Glutamatergic neuron (in vitro differentiated cells): Measurements from ENCODE around the gene HSPA12A. TPM values are rescaled to one million over a fixed set of nuclear protein-coding genes. Genes with fewer than 3 reads are reported as not detected.

Experiments used
- DNase-seq: peaks from one replicate; pipeline ENCODE4 v3.0.0; 2022
- H3K27ac Mint-ChIP-seq: one replicate; pipeline ENCODE4 v1.8.0; 2020; ENCODE audit warnings: mild to moderate bottlenecking, mixed read lengths, inconsistent platforms; ENCODE audit not compliant: unreplicated experiment
- H3K27me3 Mint-ChIP-seq: one replicate; pipeline ENCODE4 v1.8.0; 2020; ENCODE audit warnings: mild to moderate bottlenecking, moderate library complexity, mixed read lengths, inconsistent platforms; ENCODE audit not compliant: unreplicated experiment
- H3K36me3 Mint-ChIP-seq: one replicate; pipeline ENCODE4 v1.8.0; 2020; ENCODE audit warnings: mild to moderate bottlenecking, mixed read lengths, inconsistent platforms; ENCODE audit not compliant: unreplicated experiment
- H3K4me1 Mint-ChIP-seq: one replicate; pipeline ENCODE4 v1.8.0; 2020; ENCODE audit warnings: mild to moderate bottlenecking, low read depth, mixed read lengths, inconsistent platforms; ENCODE audit not compliant: unreplicated experiment
- H3K4me3 Mint-ChIP-seq: one replicate; pipeline ENCODE4 v1.8.0; 2020; ENCODE audit warnings: mild to moderate bottlenecking, mixed read lengths, inconsistent platforms; ENCODE audit not compliant: unreplicated experiment
- H3K9me3 Mint-ChIP-seq: one replicate; pipeline ENCODE4 v1.8.0; 2020; ENCODE audit warnings: mild to moderate bottlenecking, moderate library complexity, mixed read lengths, inconsistent platforms; ENCODE audit not compliant: unreplicated experiment
- total RNA-seq: library from RNA; stranded (reverse); fragmentation: NEBNext Ultra II Directional; extraction: Animal tissue kit (Norgen Biotek cat#: 25700); gene quantifications from one replicate; pipeline ENCODE4 v1.2.1, GENCODE V29; 2021; ENCODE audit not compliant: unreplicated experiment
- TF ChIP-seq, protein P1 (sequence below): fragments of 200-600 bp; sonication (generic); IDR thresholded peaks from one replicate; pipeline ENCODE4 v1.5.0; 2021; ENCODE audit not compliant: partially characterized antibody, unreplicated experiment

The HSPA12A gene
- total RNA-seq, 1 donor from 2014 or later, result 75.0 TPM

DNA sequence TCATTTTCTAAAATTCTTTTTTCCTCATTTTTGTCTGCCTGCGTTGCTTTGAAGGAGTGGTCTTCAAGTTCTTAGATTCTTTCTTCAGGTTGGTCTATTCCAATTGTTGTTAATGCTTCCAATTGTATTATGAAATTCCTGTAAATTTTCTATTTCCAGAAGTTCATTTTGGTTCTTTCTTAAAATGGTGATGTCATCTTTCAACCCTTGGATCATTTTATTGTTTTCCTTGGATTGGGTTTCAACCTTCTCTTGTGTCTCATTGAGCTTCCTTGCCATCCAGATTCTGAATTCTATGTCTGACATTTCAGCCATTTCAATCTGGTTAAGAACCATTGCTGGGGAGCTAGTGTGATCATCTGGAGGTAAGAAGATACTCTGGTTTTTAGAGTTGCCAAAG, 88.5 kb downstream of the HSPA12A start:
- DNase-seq, result no peak
- TF ChIP-seq, protein P1, sequence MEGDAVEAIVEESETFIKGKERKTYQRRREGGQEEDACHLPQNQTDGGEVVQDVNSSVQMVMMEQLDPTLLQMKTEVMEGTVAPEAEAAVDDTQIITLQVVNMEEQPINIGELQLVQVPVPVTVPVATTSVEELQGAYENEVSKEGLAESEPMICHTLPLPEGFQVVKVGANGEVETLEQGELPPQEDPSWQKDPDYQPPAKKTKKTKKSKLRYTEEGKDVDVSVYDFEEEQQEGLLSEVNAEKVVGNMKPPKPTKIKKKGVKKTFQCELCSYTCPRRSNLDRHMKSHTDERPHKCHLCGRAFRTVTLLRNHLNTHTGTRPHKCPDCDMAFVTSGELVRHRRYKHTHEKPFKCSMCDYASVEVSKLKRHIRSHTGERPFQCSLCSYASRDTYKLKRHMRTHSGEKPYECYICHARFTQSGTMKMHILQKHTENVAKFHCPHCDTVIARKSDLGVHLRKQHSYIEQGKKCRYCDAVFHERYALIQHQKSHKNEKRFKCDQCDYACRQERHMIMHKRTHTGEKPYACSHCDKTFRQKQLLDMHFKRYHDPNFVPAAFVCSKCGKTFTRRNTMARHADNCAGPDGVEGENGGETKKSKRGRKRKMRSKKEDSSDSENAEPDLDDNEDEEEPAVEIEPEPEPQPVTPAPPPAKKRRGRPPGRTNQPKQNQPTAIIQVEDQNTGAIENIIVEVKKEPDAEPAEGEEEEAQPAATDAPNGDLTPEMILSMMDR, result no peak
- Mint-ChIP-seq H3K9me3 (peaks cover 3% of the 10 kb centered on the region), H3K27ac (no peak overlapping the region), H3K4me3 (no peak overlapping the region), H3K36me3 (peaks cover 3% of the 10 kb centered on the region), H3K4me1 (no peaks in the 10 kb centered on the region), H3K27me3 (peaks cover 3% of the 10 kb centered on the region)

DNA sequence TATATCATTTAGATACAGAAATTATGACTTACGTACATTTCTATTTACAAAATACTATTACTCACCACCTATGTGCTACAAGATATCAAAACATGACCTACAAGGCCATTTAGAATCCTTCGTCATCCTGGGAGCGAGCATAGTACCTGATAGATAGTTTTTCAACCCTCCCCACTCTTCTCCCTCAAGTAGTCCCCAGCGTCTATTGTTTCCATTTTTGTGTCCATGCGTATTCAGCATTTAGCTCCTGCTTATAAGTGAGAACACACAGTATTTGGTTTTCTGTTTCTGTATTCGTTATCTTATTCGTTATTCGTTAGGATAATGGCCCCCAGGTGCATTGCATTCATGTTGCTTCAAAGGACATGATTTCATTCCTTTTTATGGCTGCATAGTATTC, 93.5 kb downstream of the HSPA12A start:
- no peaks in the 10 kb centered on the region for H3K4me1 Mint-ChIP-seq
- H3K36me3 Mint-ChIP-seq, result peaks cover 3% of the 10 kb centered on the region
- H3K4me3 Mint-ChIP-seq, result no peak overlapping the region
- TF ChIP-seq, protein P1, result no peak
- no peaks in the 10 kb centered on the region for H3K27me3 Mint-ChIP-seq
- H3K27ac Mint-ChIP-seq, result no peak overlapping the region
- peaks cover 3% of the 10 kb centered on the region for H3K9me3 Mint-ChIP-seq
- DNase-seq, result no peak

DNA sequence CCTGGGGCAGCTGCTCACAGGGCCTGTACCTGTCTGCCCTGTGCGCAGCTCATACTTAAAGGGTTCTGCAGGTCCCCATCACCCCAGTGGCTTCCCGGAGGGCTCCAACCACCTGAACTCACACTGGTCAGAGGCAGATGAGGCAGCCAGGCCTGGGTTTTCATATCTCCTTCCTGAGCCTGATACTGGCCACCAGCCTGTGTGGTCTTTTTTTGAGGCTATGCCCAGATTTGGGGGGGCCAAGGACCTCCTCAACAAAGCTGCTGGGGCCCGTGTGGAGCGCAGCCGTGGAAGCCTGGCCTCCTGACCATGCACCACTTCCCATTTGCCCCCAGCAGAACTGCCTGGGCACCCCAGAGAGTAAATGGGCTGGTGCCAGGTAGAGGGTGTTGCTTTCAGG, 95.9 kb downstream of the HSPA12A start:
- Mint-ChIP-seq H3K4me1 (no peaks in the 10 kb centered on the region), H3K4me3 (no peak overlapping the region), H3K9me3 (peaks cover 3% of the 10 kb centered on the region), H3K27me3 (no peaks in the 10 kb centered on the region), H3K27ac (no peak overlapping the region), H3K36me3 (peaks cover 3% of the 10 kb centered on the region)
- DNase-seq, result no peak
- TF ChIP-seq, protein P1, result no peak

DNA sequence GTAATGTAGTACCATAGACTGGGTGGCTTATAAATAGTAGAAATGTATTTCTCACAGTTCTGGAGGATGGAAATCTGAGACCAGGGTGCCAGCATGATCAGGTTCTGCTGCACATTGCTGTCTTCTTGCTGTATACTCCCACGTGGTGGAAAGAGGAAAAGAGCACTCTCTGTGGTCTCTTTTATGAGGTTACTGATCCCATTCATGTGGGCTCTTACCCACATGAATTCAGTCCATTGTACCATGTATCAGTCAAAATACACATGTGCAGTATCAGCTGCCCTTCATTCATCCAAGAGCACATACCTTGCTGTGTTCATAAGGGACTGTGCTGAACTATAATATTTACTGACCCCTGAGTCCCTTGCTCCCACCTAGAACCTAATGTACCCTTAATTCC, 104.5 kb downstream of the HSPA12A start:
- no peaks in the 10 kb centered on the region for H3K27me3 Mint-ChIP-seq
- DNase-seq, result no peak
- H3K4me3 Mint-ChIP-seq, result no peak overlapping the region
- peaks cover 3% of the 10 kb centered on the region for H3K9me3 Mint-ChIP-seq
- H3K36me3 Mint-ChIP-seq, result no peaks in the 10 kb centered on the region
- TF ChIP-seq, protein P1, result no peak
- H3K27ac Mint-ChIP-seq, result no peak overlapping the region
- H3K4me1 Mint-ChIP-seq, result no peaks in the 10 kb centered on the region

DNA sequence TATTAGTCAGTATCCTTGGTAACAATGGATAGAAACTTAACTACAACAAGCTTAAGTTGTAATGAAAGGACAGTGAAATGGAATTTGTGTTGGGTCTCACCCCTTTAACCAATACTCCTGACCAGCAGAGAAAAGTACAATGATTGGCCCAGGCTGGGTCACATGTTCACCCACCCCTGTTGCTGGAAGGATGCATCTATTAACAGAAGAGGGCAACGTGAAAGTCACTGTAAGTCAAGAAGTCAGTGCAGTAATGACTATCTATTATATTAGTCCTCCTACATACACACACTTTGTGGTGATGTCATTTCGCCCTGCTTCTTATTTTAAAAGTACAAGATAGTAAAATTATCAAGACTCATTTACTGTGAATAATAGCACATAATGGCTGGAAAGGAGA, 105.4 kb downstream of the HSPA12A start:
- Mint-ChIP-seq H3K4me1 (no peaks in the 10 kb centered on the region), H3K36me3 (no peaks in the 10 kb centered on the region)

More for the DNA sequence above, 105.4 kb downstream of the HSPA12A start:
- Mint-ChIP-seq H3K9me3 (peaks cover 3% of the 10 kb centered on the region), H3K27ac (no peak overlapping the region), H3K4me3 (no peak overlapping the region), H3K27me3 (no peaks in the 10 kb centered on the region)
- no peak for DNase-seq
- TF ChIP-seq, protein P1, result no peak
